ENCODE results near the gene FSD1. TPM values are rescaled to one million over a fixed set of nuclear protein-coding genes. Genes with fewer than 3 reads are reported as not detected.
"Not testable (repeated sequence)": the region's sequence is repeated elsewhere in the genome, so short reads cannot be mapped to it uniquely, and the experiment has no call there.

Gene FSD1
- total RNA-seq, 2 experiments from 2014 or later, result 26.7 to 27.7 TPM

GRCh38 chr19:4268816-4269430 lies 35.5 kb upstream of the FSD1 start:
- ChIA-PET POLR2A (no interaction called here), CTCF (interaction anchor here (0.7 to 3.7 kb wide), 6 partner anchors 15 to 452 kb away, joined by 3 to 49 read pairs (median 4); partner anchors contain the start of gene STAP2)
- H3K36me3 Mint-ChIP-seq (ENCODE audit: low read depth), result peaks cover 51% of the 10 kb centered on the region

GRCh38 chr19:4272894-4273293 lies 31.5 kb upstream of the FSD1 start:
- ATAC-seq (no peak), DNase-seq (no peak)
- POLR2A ChIA-PET, result no interaction called here
- CTCF ChIA-PET, result no interaction called here
- H3K36me3 Mint-ChIP-seq (ENCODE audit: low read depth), result peaks cover 24% of the 10 kb centered on the region
- H3K9me3 Mint-ChIP-seq (ENCODE audit: insufficient read depth), result no peaks in the 10 kb centered on the region
- H3K27me3 Mint-ChIP-seq (ENCODE audit: low read depth), result no peaks in the 10 kb centered on the region
- H3K4me1 Mint-ChIP-seq (ENCODE audit: low read depth), result peaks cover 2% of the 10 kb centered on the region
- no peak overlapping the region for H3K4me3 Mint-ChIP-seq
- no peak overlapping the region for H3K27ac Mint-ChIP-seq

More at GRCh38 chr19:4268816-4269430, 35.5 kb upstream of the FSD1 start:
- peaks cover 34% of the 10 kb centered on the region for H3K4me1 Mint-ChIP-seq (ENCODE audit: low read depth)
- no peak overlapping the region for H3K4me3 Mint-ChIP-seq
- no peak for ATAC-seq
- H3K27me3 Mint-ChIP-seq (ENCODE audit: low read depth), result no peaks in the 10 kb centered on the region
- no peaks in the 10 kb centered on the region for H3K9me3 Mint-ChIP-seq (ENCODE audit: insufficient read depth)
- H3K27ac Mint-ChIP-seq, result no peak overlapping the region
- no peak for DNase-seq

DNA sequence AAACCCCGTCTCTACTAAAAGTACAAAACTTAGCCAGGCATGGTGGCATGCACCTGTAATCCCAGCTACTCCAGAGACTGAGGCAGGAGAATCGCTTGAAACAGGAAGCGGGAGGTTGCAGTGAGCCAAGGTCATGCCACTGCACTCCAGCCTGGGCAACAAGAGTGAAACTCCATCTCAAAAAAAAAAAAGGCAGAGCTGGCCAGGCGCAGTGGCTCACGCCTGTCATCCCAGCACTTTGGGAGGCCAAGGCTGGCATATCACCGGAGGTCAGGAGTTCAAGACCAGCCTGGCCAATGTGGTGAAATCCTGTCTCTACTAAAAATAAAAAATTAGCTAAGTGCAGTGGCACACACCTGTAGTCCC lies 30.1 kb upstream of the FSD1 start:
- H3K9me3 Mint-ChIP-seq (ENCODE audit: insufficient read depth); H3K27me3 Mint-ChIP-seq (ENCODE audit: low read depth); H3K27ac Mint-ChIP-seq; H3K4me3 Mint-ChIP-seq; CTCF ChIA-PET; H3K4me1 Mint-ChIP-seq (ENCODE audit: low read depth); ATAC-seq; DNase-seq: not testable (repeated sequence)
- peaks cover 13% of the 10 kb centered on the region for H3K36me3 Mint-ChIP-seq (ENCODE audit: low read depth)
- POLR2A ChIA-PET, result interaction anchor here (0.6 to 1.0 kb wide), 2 partner anchors 84 to 197 kb away, joined by 3 read pairs; no protein-coding TSS in a partner anchor

DNA sequence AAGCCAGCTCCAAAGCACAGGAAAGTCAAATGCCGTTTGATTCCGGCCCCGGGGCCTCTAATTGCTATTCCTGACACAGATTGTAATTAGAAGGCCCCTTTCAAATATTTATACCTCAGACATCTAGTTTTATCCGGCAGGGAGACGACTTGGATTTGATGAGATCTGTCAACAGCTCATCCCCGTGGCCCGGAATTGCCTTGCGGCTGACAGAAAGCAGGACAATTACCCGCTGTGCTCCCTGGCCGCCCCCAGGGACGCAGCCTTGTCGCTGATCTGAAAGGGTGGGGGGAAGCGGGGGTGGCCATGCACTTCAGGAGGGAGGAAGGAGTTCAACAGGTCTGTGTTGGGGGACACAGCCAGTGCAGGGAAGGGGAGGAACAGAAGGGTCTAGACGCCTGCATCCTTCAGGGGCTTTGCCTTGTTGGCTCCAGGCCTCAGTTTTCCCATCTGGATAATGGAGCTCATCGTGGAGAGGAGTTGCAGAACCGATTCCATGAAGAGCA lies 27.2 kb upstream of the FSD1 start:
- H3K36me3 Mint-ChIP-seq (ENCODE audit: low read depth), result peaks cover 3% of the 10 kb centered on the region
- ChIA-PET CTCF (interaction anchor here (1.2 to 2.2 kb wide), 3 partner anchors 10 to 75 kb away, joined by 5 to 9 read pairs (median 6); no protein-coding TSS in a partner anchor), POLR2A (interaction anchor here (1.0 kb wide), 1 partner anchor 27 kb away, joined by 3 read pairs; the partner anchor contains the start of gene FSD1)
- H3K9me3 Mint-ChIP-seq (ENCODE audit: insufficient read depth), result no peaks in the 10 kb centered on the region
- DNase-seq (no peak), ATAC-seq (no peak)
- H3K27ac Mint-ChIP-seq, result no peak overlapping the region
- H3K4me3 Mint-ChIP-seq, result no peak overlapping the region
- H3K4me1 Mint-ChIP-seq (ENCODE audit: low read depth), result peaks cover 10% of the 10 kb centered on the region
- peaks cover 20% of the 10 kb centered on the region for H3K27me3 Mint-ChIP-seq (ENCODE audit: low read depth)

DNA sequence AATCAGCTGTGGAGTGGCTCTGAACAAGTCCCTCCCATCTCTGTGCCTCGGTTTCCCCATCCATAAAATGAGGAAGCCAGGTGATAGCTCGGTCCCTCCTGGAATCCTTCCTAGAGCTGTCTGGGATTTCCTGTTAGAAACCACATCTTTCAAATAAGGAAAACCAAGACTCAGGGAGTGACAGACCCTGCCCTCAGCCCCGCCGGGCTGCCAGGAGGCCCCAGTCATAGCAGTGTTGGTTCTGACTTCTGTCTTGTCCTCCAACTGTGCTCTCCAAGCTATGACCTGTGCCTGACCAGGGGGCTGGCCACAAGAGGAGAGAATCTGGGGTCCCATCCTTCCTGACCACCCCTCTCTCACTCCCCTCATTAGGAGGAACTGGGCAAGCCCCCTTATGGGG lies 26.4 kb upstream of the FSD1 start:
- POLR2A ChIA-PET, result interaction anchor here (1.0 kb wide), 1 partner anchor 26 kb away, joined by 3 read pairs; the partner anchor contains the start of gene FSD1
- Mint-ChIP-seq H3K9me3 (ENCODE audit: insufficient read depth) (no peaks in the 10 kb centered on the region), H3K4me3 (no peak overlapping the region), H3K27ac (no peak overlapping the region), H3K27me3 (ENCODE audit: low read depth) (peaks cover 20% of the 10 kb centered on the region), H3K36me3 (ENCODE audit: low read depth) (peaks cover 2% of the 10 kb centered on the region), H3K4me1 (ENCODE audit: low read depth) (peaks cover 10% of the 10 kb centered on the region)
- ATAC-seq (no peak), DNase-seq (no peak)
- CTCF ChIA-PET, result interaction anchor here (1.2 to 1.4 kb wide), 2 partner anchors 11 to 74 kb away, joined by 5 to 9 read pairs; no protein-coding TSS in a partner anchor

DNA sequence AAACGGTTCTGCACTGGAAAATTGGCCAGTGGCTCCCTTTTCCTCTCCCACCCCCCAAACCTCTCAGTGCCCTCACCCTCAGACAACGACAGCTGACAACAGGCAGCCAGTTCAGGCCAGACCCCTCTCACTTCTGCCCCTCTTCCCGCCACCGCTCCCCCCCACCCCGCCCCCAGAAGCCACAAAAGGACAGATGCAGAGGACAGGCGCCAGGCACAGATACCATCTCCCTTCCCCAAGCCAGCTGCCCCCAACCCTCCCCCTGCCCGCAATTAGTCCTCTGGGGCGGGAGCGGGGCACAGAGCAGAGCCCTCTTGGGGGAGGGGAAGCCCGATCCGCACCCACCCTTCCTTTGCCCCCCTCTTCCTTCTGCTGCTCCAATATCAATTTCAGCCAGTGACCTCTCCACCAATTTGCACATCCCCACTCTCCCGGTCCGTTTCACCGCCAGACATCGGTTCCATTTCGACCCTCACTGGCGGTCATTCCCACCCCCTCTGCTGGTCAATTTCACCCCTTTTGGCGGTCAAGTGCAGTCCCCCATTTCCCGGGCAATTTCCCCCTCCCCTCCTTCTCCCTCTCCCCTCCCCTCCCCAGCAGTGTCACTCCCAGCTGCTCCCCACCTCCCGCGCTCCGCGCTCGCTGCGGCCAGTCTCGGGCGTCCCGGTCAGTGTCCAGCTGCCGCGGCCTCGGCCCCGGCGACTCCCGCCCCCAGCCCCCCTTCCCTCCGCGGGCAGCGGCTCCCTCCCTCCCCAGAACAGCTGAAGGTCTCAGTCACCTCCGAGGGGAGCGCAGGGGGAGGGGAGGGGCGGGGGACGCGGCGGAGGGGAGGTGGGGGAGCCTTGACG lies 25.8 kb upstream of the FSD1 start, which contains the start of gene SHD:
SHD (plus strand) TSS at position 848 of the 848 bp plus-strand sequence. CDS start 798 bp downstream, outside the sequence.
- ATAC-seq, result no peak
- CTCF ChIA-PET, result interaction anchor here (1.2 to 1.4 kb wide), 3 partner anchors 12 to 74 kb away, joined by 3 to 9 read pairs (median 5); no protein-coding TSS in a partner anchor
- Mint-ChIP-seq H3K4me3 (peak within 1 kb of the TSS; percentile 28), H3K9me3 (ENCODE audit: insufficient read depth) (no peaks in the 10 kb centered on the region), H3K4me1 (ENCODE audit: low read depth) (peaks cover 10% of the 10 kb centered on the region), H3K27ac (no peak within 1 kb of the TSS), H3K27me3 (ENCODE audit: low read depth) (peaks cover 20% of the 10 kb centered on the region), H3K36me3 (ENCODE audit: low read depth) (peaks cover under 1% of the 10 kb centered on the region)
- DNase-seq, result no peak
- POLR2A ChIA-PET, result interaction anchor here (1.0 kb wide), 1 partner anchor 26 kb away, joined by 3 read pairs; the partner anchor contains the start of gene FSD1

GRCh38 chr19:4279267-4279529 lies 25.2 kb upstream of the FSD1 start:
- no peak overlapping the region for H3K4me3 Mint-ChIP-seq
- POLR2A ChIA-PET, result no interaction called here
- peaks cover 10% of the 10 kb centered on the region for H3K4me1 Mint-ChIP-seq (ENCODE audit: low read depth)
- ATAC-seq (no peak), DNase-seq (no peak)
- H3K27me3 Mint-ChIP-seq (ENCODE audit: low read depth), result peaks cover 20% of the 10 kb centered on the region
- CTCF ChIA-PET, result interaction anchor here (1.2 kb wide), 1 partner anchor 65 kb away, joined by 3 read pairs; no protein-coding TSS in a partner anchor
- H3K36me3 Mint-ChIP-seq (ENCODE audit: low read depth), result no peaks in the 10 kb centered on the region
- H3K9me3 Mint-ChIP-seq (ENCODE audit: insufficient read depth), result no peaks in the 10 kb centered on the region
- no peak overlapping the region for H3K27ac Mint-ChIP-seq

DNA sequence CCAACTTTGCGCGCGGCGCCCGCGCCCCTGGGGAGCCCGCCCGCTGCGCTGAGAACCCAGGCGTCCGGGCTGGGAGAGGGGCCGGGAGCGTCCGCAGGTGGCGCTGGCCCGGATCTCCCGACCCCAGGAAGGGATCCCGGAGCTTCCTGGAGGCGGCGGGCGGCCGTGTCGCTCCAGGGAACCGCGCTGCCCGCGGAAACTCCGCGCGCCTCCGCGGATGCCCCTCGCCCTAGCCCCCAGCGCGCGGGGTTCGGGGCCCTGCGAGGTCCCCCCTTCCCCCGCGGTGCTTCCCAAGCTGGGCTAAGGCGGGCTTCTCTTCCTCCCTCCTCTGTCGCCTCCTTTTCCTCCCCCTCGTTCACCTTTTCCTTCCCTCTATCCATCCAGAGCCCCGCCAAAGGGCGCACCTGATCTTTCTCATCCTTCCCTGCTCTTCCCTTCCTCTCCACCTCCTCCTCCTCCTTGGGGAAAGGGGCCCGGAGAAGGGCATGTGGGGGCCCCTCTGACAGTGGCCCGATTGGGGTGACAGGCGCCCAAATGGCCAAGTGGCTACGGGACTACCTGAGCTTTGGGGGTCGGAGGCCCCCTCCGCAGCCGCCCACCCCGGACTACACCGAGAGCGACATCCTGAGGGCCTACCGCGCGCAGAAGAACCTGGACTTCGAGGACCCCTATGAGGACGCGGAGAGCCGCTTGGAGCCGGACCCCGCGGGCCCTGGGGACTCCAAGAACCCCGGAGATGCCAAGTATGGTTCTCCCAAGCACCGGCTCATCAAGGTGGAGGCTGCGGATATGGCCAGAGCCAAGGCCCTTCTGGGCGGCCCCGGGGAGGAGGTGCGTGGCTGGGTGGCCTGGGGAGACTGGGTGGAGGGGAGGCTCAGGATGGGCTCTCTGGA lies 24.6 kb upstream of the FSD1 start:
- peaks cover 10% of the 10 kb centered on the region for H3K4me1 Mint-ChIP-seq (ENCODE audit: low read depth)
- ChIA-PET POLR2A (no interaction called here), CTCF (interaction anchor here (1.2 kb wide), 1 partner anchor 64 kb away, joined by 3 read pairs; no protein-coding TSS in a partner anchor)
- DNase-seq, result no peak
- peaks cover 20% of the 10 kb centered on the region for H3K27me3 Mint-ChIP-seq (ENCODE audit: low read depth)
- no peak for ATAC-seq
- no peaks in the 10 kb centered on the region for H3K36me3 Mint-ChIP-seq (ENCODE audit: low read depth)
- no peak overlapping the region for H3K27ac Mint-ChIP-seq
- peak overlapping the region; percentile 28 for H3K4me3 Mint-ChIP-seq
- H3K9me3 Mint-ChIP-seq (ENCODE audit: insufficient read depth), result no peaks in the 10 kb centered on the region

GRCh38 chr19:4284176-4284958 lies 20.0 kb upstream of the FSD1 start:
- no peak overlapping the region for H3K4me3 Mint-ChIP-seq
- ATAC-seq (no peak), DNase-seq (no peak)
- no peaks in the 10 kb centered on the region for H3K9me3 Mint-ChIP-seq (ENCODE audit: insufficient read depth)
- H3K4me1 Mint-ChIP-seq (ENCODE audit: low read depth), result peaks cover 3% of the 10 kb centered on the region
- CTCF ChIA-PET, result interaction anchor here (1.0 kb wide), 1 partner anchor 16 kb away, joined by 4 read pairs; no protein-coding TSS in a partner anchor
- no peak overlapping the region for H3K27ac Mint-ChIP-seq
- POLR2A ChIA-PET, result no interaction called here
- H3K36me3 Mint-ChIP-seq (ENCODE audit: low read depth), result no peaks in the 10 kb centered on the region
- H3K27me3 Mint-ChIP-seq (ENCODE audit: low read depth), result peaks cover 19% of the 10 kb centered on the region

GRCh38 chr19:4284974-4285373 lies 19.4 kb upstream of the FSD1 start:
- Mint-ChIP-seq H3K36me3 (ENCODE audit: low read depth) (no peaks in the 10 kb centered on the region), H3K27me3 (ENCODE audit: low read depth) (peaks cover 15% of the 10 kb centered on the region), H3K27ac (no peak overlapping the region), H3K4me1 (ENCODE audit: low read depth) (no peaks in the 10 kb centered on the region), H3K9me3 (ENCODE audit: insufficient read depth) (no peaks in the 10 kb centered on the region), H3K4me3 (no peak overlapping the region)
- DNase-seq, result no peak
- POLR2A ChIA-PET, result no interaction called here
- CTCF ChIA-PET, result no interaction called here
- no peak for ATAC-seq

- H3K27me3 Mint-ChIP-seq (ENCODE audit: low read depth); POLR2A ChIA-PET; H3K4me3 Mint-ChIP-seq; H3K9me3 Mint-ChIP-seq (ENCODE audit: insufficient read depth); ATAC-seq; H3K36me3 Mint-ChIP-seq (ENCODE audit: low read depth); CTCF ChIA-PET; DNase-seq; H3K27ac Mint-ChIP-seq; H3K4me1 Mint-ChIP-seq (ENCODE audit: low read depth): not testable (repeated sequence)
Observed at GRCh38 chr19:4286141-4286540, 18.3 kb upstream of the FSD1 start.

Data from activated CD8-positive, alpha-beta T cell treated with anti-CD3 and anti-CD28 coated beads, Interleukin-2, amount 10 ng/mL, durations not matched to agents 7 days and 5 days (primary cell).